SU-DHL-6 (cell line): Measurements from ENCODE around the gene PELI1.

Experiments
- H2AFZ ChIP-seq: fragments of 200-600 bp; sonication (generic); 2 replicates; pipeline ENCODE4 v1.6.1; 2014; ENCODE audit warnings: low read depth, mild to moderate bottlenecking, moderate library complexity, mixed read lengths, antibody characterized with exemption, low read length; ENCODE audit not compliant: severe bottlenecking
- H3F3A ChIP-seq: fragments of 200-600 bp; shearing (Covaris generic); 2 replicates; pipeline ENCODE4 v1.6.0; 2016; ENCODE audit warnings: antibody characterized with exemption, mild to moderate bottlenecking; ENCODE audit not compliant: insufficient read depth
- H3K27ac ChIP-seq: fragments of 200-600 bp; sonication (generic); 2 replicates; pipeline ENCODE4 v1.5.1; 2016; ENCODE audit warnings: low read depth, mild to moderate bottlenecking, low read length, moderate library complexity, mixed read lengths
- H3K27me3 ChIP-seq: fragments of 200-600 bp; sonication (generic), shearing (Covaris generic); 2 replicates; pipeline ENCODE4 v1.6.0; 2014; ENCODE audit warnings: mild to moderate bottlenecking, low read length
- H3K36me3 ChIP-seq: fragments of 200-600 bp; sonication (generic); 2 replicates; pipeline ENCODE4 v1.6.1; 2014; ENCODE audit warnings: mild to moderate bottlenecking, low read length, mixed read lengths
- H3K4me2 ChIP-seq: fragments of 300-600, 200-600 bp; shearing (Covaris generic), sonication (generic); 2 replicates; pipeline ENCODE4 v1.6.0; 2014; ENCODE audit warnings: low read length, low read depth, mild to moderate bottlenecking; ENCODE audit not compliant: poor library complexity, severe bottlenecking
- H3K4me3 ChIP-seq: fragments of 200-600 bp; sonication (generic); 2 replicates; pipeline ENCODE4 v1.5.1; 2014; ENCODE audit warnings: antibody characterized with exemption, low read length, mild to moderate bottlenecking, mixed read lengths; ENCODE audit not compliant: insufficient read depth, poor library complexity, severe bottlenecking
- H3K79me2 ChIP-seq: fragments of 200-600 bp; sonication (generic); 2 replicates; pipeline ENCODE4 v1.6.1; 2014; ENCODE audit warnings: mild to moderate bottlenecking, low read length, moderate library complexity; ENCODE audit not compliant: insufficient read depth
- H3K9ac ChIP-seq: fragments of 200-600 bp; sonication (generic); 2 replicates; pipeline ENCODE4 v1.7.0; 2014; ENCODE audit warnings: mild to moderate bottlenecking, low read length
- H3K9me2 ChIP-seq: fragments of 200-600 bp; sonication (generic); replicated peaks from 2 replicates; pipeline ENCODE4 v1.6.1; 2014; ENCODE audit warnings: low read length; ENCODE audit not compliant: insufficient read depth
- H3K9me3 ChIP-seq: fragments of 200-600 bp; sonication (generic); 2 replicates; pipeline ENCODE4 v1.6.1; 2014; ENCODE audit warnings: low read length, mixed read lengths; ENCODE audit not compliant: insufficient read depth
- H4K20me1 ChIP-seq: fragments of 200-600 bp; sonication (generic); 2 replicates; pipeline ENCODE4 v1.6.1; 2014; ENCODE audit warnings: low read depth, mild to moderate bottlenecking, antibody characterized with exemption, low read length, moderate library complexity, mixed read lengths
- EZH2phosphoT487 ChIP-seq: fragments of 200-600 bp; sonication (generic), shearing (Covaris generic); conservative IDR thresholded peaks from 2 replicates; pipeline ENCODE4 v1.6.1; 2018; ENCODE audit warnings: mild to moderate bottlenecking, antibody characterized with exemption, low read length, moderate library complexity, mixed read lengths
- TF ChIP-seq, protein P1 (sequence below): fragments of 200-600 bp; sonication (generic); IDR thresholded peaks from one replicate; pipeline ENCODE4 v1.5.1; 2017; ENCODE audit warnings: antibody characterized with exemption, mild to moderate bottlenecking, low read length, moderate library complexity; ENCODE audit not compliant: insufficient read depth, poor library complexity, severe bottlenecking

Gene PELI1

DNA sequence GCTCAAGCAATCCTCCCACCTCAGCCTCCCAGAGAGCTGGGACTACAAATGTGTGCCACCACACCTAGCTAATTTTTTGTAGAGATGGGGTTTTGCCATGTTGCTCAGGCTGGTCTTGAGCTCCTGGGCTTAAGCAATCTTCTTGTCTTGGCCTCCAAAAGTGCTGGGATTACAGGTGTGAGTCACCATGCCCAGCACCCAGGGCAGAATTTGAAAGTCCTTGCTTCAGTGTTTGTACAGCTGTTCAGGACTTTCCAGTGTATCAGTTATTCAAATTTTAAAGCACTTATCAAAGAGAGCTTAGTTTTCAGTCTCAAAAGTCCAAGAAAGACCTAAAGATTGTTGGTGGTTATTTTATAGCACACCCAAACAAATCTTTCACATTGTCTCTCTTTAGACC is 81.4 kb downstream of the PELI1 start:
- H4K20me1 ChIP-seq, result no peaks in the 10 kb centered on the region
- H3K9me3 ChIP-seq, result no peaks in the 10 kb centered on the region
- no peaks in the 10 kb centered on the region for H3K27me3 ChIP-seq
- peaks cover 49% of the 10 kb centered on the region for H3F3A ChIP-seq
- H3K36me3 ChIP-seq, result no peaks in the 10 kb centered on the region
- H3K9ac ChIP-seq, result peak overlapping the region; percentile 41
- H3K9me2 ChIP-seq, result no peaks in the 10 kb centered on the region
- H3K79me2 ChIP-seq, result no peaks in the 10 kb centered on the region
- H3K27ac ChIP-seq, result peak overlapping the region; percentile 90
- H3K4me3 ChIP-seq, result no peak overlapping the region
- no peak for TF ChIP-seq EZH2phosphoT487
- TF ChIP-seq, protein P1, sequence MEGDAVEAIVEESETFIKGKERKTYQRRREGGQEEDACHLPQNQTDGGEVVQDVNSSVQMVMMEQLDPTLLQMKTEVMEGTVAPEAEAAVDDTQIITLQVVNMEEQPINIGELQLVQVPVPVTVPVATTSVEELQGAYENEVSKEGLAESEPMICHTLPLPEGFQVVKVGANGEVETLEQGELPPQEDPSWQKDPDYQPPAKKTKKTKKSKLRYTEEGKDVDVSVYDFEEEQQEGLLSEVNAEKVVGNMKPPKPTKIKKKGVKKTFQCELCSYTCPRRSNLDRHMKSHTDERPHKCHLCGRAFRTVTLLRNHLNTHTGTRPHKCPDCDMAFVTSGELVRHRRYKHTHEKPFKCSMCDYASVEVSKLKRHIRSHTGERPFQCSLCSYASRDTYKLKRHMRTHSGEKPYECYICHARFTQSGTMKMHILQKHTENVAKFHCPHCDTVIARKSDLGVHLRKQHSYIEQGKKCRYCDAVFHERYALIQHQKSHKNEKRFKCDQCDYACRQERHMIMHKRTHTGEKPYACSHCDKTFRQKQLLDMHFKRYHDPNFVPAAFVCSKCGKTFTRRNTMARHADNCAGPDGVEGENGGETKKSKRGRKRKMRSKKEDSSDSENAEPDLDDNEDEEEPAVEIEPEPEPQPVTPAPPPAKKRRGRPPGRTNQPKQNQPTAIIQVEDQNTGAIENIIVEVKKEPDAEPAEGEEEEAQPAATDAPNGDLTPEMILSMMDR, result no peak
- H3K4me2 ChIP-seq, result peak overlapping the region; percentile 47
- H2AFZ ChIP-seq, result peak overlapping the region; percentile 1

DNA sequence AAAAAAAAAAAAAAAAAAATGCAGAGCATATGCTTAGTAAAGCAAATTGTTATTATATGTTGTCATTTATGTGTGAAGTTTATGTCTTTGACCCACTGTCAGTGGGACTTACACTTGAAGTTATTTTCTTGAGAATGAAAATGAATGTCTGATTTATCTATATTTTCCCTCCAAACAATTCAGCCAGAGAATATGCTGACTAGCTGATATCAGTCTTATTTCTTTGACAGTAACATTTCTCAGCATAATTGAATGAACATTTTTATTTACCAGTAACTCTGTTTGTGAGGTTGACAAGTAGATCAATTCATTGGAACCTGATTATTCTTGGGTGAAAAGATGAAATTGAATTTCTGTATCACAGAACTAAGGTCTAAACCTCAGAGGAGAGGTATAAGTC is 85.0 kb downstream of the PELI1 start:
- Histone ChIP-seq H2AFZ (no peak overlapping the region), H3K4me3 (no peak overlapping the region), H3K4me2 (no peak overlapping the region), H3K9me3 (no peaks in the 10 kb centered on the region), H3F3A (peaks cover 42% of the 10 kb centered on the region), H4K20me1 (no peaks in the 10 kb centered on the region), H3K27me3 (no peaks in the 10 kb centered on the region), H3K79me2 (no peaks in the 10 kb centered on the region), H3K27ac (peak overlapping the region; percentile 54), H3K36me3 (no peaks in the 10 kb centered on the region), H3K9me2 (no peaks in the 10 kb centered on the region), H3K9ac (no peak overlapping the region)
- no peak for TF ChIP-seq EZH2phosphoT487
- TF ChIP-seq, protein P1, result no peak

DNA sequence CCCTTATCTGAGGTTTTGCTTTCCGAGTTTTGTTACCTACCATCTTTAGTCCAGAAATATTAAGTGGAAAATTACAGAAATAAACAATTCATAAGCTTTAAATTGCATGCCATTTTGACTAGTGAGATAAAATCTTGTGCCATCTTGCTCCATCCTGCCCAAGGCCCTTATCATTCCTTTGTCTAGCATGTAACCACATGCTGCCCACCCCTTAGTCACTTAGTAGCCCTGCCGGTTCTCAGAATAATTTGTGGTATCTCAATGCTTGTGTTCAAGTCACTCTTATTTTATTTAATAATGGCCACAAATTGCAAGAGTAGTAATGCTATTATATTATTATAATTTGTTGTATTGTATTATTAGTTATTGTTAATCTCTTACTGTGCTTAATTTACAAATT is 88.2 kb downstream of the PELI1 start:
- TF ChIP-seq, protein P1, result no peak
- TF ChIP-seq EZH2phosphoT487, result no peak
- H3K4me3 ChIP-seq, result no peak overlapping the region
- H3K27ac ChIP-seq, result peak overlapping the region; percentile 85; the same call in 1 of the 2 replicates
- H3F3A ChIP-seq, result peaks cover 40% of the 10 kb centered on the region; the same call in 1 of the 2 replicates
- no peaks in the 10 kb centered on the region for H3K9me2 ChIP-seq
- no peaks in the 10 kb centered on the region; the same call in 1 of the 2 replicates for H3K79me2 ChIP-seq
- H3K4me2 ChIP-seq, result peak overlapping the region; percentile 57
- H2AFZ ChIP-seq, result no peak overlapping the region
- H3K9me3 ChIP-seq, result no peaks in the 10 kb centered on the region
- H3K27me3 ChIP-seq, result no peaks in the 10 kb centered on the region
- no peak overlapping the region for H3K9ac ChIP-seq
- no peaks in the 10 kb centered on the region for H4K20me1 ChIP-seq
- H3K36me3 ChIP-seq, result no peaks in the 10 kb centered on the region
